DOHH2 (cell line): Measurements from ENCODE around the gene VSX1.

ENCODE experiments used
- H3F3A ChIP-seq: fragments of 200-600 bp; sonication (generic), shearing (Covaris generic); 2 replicates; pipeline ENCODE4 v1.6.0; 2016; ENCODE audit warnings: antibody characterized with exemption, mild to moderate bottlenecking; ENCODE audit not compliant: control insufficient read depth, insufficient read depth
- H3K27ac ChIP-seq: fragments of 200-600 bp; sonication (generic); 2 replicates; pipeline ENCODE4 v1.5.1; 2014; ENCODE audit warnings: low read depth, mild to moderate bottlenecking, low read length, moderate library complexity
- H3K27me3 ChIP-seq: fragments of 200-600 bp; sonication (generic); 2 replicates; pipeline ENCODE4 v1.6.1; 2014; ENCODE audit warnings: mild to moderate bottlenecking, low read length, mixed read lengths; ENCODE audit not compliant: control insufficient read depth
- H3K36me3 ChIP-seq: fragments of 200-600 bp; sonication (generic); 2 replicates; pipeline ENCODE4 v1.6.1; 2014; ENCODE audit warnings: mild to moderate bottlenecking, low read length, moderate library complexity, mixed read lengths; ENCODE audit not compliant: control insufficient read depth
- H3K4me1 ChIP-seq: fragments of 200-600 bp; sonication (generic); 2 replicates; pipeline ENCODE4 v1.6.1; 2014; ENCODE audit warnings: mild to moderate bottlenecking, low read length, mixed read lengths; ENCODE audit not compliant: control insufficient read depth
- H3K4me2 ChIP-seq: fragments of 200-600 bp; sonication (generic); 2 replicates; pipeline ENCODE4 v1.6.0; 2014; ENCODE audit warnings: mild to moderate bottlenecking, low read length, moderate library complexity
- H3K4me3 ChIP-seq: fragments of 200-600 bp; sonication (generic); 2 replicates; pipeline ENCODE4 v1.5.1; 2014; ENCODE audit warnings: mild to moderate bottlenecking, low read length, mixed read lengths
- H3K79me2 ChIP-seq: fragments of 200-600 bp; sonication (generic); 2 replicates; pipeline ENCODE4 v1.6.1; 2014; ENCODE audit warnings: mild to moderate bottlenecking, low read length, mixed read lengths; ENCODE audit not compliant: control insufficient read depth
- H3K9me2 ChIP-seq: fragments of 200-600 bp; sonication (generic); replicated peaks from 2 replicates; pipeline ENCODE4 v1.6.1; 2014; ENCODE audit warnings: mild to moderate bottlenecking, low read length, mixed read lengths; ENCODE audit not compliant: control insufficient read depth
- H3K9me3 ChIP-seq: fragments of 200-600 bp; sonication (generic); 2 replicates; pipeline ENCODE4 v1.6.1; 2014; ENCODE audit warnings: antibody characterized with exemption, low read length, mixed read lengths; ENCODE audit not compliant: control insufficient read depth, insufficient read depth
- H4K20me1 ChIP-seq: fragments of 200-600 bp; sonication (generic); 2 replicates; pipeline ENCODE4 v1.6.0; 2014; ENCODE audit warnings: low read depth, mild to moderate bottlenecking, antibody characterized with exemption, low read length, moderate library complexity; ENCODE audit not compliant: control insufficient read depth, insufficient read depth
- EZH2phosphoT487 ChIP-seq: fragments of 200-600 bp; sonication (generic); IDR thresholded peaks from 2 replicates; pipeline ENCODE4 v1.6.1; 2017; ENCODE audit warnings: borderline replicate concordance, mild to moderate bottlenecking, antibody characterized with exemption, low read length, moderate library complexity, mixed read lengths
- TF ChIP-seq, protein P1 (sequence below): fragments of 200-600 bp; sonication (generic); IDR thresholded peaks from one replicate; pipeline ENCODE4 v1.5.1; 2014; ENCODE audit warnings: antibody characterized with exemption, mild to moderate bottlenecking, low read depth, low read length; ENCODE audit not compliant: poor library complexity, severe bottlenecking

VSX1 gene

DNA sequence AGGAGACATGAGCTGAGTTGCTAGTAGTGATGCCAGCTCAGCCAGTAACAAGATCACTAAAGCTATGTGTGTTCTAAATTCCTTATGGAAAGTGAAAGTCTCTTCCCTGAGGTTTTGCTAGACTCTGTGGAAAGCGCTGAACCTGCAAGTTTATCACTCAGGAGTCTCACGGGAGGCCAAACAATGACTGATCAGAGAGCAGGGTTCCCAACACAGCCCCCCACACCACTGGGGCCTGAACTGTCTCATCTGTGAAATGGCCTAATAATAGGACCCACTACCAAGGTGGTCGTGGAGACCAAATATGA, 43.9 kb downstream of the VSX1 start:
- TF ChIP-seq, protein P1, sequence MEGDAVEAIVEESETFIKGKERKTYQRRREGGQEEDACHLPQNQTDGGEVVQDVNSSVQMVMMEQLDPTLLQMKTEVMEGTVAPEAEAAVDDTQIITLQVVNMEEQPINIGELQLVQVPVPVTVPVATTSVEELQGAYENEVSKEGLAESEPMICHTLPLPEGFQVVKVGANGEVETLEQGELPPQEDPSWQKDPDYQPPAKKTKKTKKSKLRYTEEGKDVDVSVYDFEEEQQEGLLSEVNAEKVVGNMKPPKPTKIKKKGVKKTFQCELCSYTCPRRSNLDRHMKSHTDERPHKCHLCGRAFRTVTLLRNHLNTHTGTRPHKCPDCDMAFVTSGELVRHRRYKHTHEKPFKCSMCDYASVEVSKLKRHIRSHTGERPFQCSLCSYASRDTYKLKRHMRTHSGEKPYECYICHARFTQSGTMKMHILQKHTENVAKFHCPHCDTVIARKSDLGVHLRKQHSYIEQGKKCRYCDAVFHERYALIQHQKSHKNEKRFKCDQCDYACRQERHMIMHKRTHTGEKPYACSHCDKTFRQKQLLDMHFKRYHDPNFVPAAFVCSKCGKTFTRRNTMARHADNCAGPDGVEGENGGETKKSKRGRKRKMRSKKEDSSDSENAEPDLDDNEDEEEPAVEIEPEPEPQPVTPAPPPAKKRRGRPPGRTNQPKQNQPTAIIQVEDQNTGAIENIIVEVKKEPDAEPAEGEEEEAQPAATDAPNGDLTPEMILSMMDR = no peak
- TF ChIP-seq EZH2phosphoT487 = no peak
- Histone ChIP-seq H3K27ac (no peak overlapping the region), H3K27me3 (no peaks in the 10 kb centered on the region), H3K9me3 (no peaks in the 10 kb centered on the region), H3K9me2 (no peaks in the 10 kb centered on the region), H3K4me1 (peaks cover 56% of the 10 kb centered on the region), H3K4me3 (no peak overlapping the region), H3K79me2 (no peaks in the 10 kb centered on the region), H3K4me2 (peak overlapping the region; percentile 70), H3K36me3 (no peaks in the 10 kb centered on the region), H4K20me1 (no peaks in the 10 kb centered on the region), H3F3A (peaks cover 8% of the 10 kb centered on the region; the same call in 1 of the 2 replicates)

DNA sequence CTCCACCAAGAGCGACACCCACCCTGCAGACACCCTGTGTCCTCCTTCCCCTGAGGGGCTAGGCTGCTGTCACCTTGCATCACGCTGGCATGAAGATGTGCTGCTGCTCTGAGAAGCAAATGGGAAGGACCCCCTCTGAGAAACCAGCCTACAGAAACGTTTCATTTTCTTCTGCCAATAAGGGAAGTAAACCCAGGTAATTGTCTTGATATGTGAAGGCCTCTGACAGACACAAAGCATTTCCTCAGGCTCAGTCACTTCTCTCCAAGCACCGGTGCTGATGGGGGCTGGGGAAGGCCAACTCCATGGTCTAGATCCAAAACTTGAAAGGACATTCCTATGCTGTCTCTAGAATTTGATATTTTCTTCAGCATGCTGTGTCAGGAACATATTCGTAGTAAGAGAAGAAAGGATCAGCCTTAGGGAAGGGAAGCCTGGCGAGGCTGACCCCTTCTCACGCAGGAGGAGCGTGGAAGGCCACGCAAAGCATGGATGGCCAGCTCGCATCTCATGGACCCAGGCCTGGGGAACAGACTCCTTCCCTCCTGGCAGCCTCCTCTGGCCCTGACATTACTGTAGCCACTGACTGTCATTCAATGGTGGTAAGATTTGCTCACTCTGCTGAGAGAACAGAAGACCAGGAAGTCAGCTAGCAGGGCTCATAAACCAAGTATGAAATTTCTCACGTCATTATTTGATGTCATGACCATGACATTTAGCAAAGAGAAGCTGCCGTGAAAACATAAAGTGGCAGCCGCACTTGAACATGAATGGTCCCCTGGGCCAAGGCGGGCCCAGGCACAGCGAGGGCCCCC, 44.4 kb downstream of the VSX1 start:
- peak overlapping the region; percentile 70 for H3K4me2 ChIP-seq
- TF ChIP-seq, protein P1 = no peak
- TF ChIP-seq EZH2phosphoT487 = no peak

GRCh38 chr20:25036331-25036936, 45.5 kb downstream of the VSX1 start:
- Histone ChIP-seq H3K27ac (peak overlapping the region; percentile 69), H3K4me1 (peaks cover 47% of the 10 kb centered on the region), H3K4me3 (peak overlapping the region; percentile 48), H3K79me2 (no peaks in the 10 kb centered on the region), H3K9me3 (no peaks in the 10 kb centered on the region), H3F3A (peaks cover 8% of the 10 kb centered on the region; the same call in 1 of the 2 replicates), H3K4me2 (peak overlapping the region; percentile 70), H3K36me3 (no peaks in the 10 kb centered on the region), H4K20me1 (no peaks in the 10 kb centered on the region), H3K27me3 (no peaks in the 10 kb centered on the region), H3K9me2 (no peaks in the 10 kb centered on the region)
- no peak for TF ChIP-seq EZH2phosphoT487
- TF ChIP-seq, protein P1 = no peak

More for the DNA sequence above, 44.4 kb downstream of the VSX1 start:
- H3K27me3 ChIP-seq = no peaks in the 10 kb centered on the region
- no peaks in the 10 kb centered on the region for H3K9me2 ChIP-seq
- H3K4me1 ChIP-seq = peaks cover 53% of the 10 kb centered on the region
- no peaks in the 10 kb centered on the region for H4K20me1 ChIP-seq
- H3K27ac ChIP-seq = peak overlapping the region; percentile 69
- H3K4me3 ChIP-seq = peak overlapping the region; percentile 48
- H3K36me3 ChIP-seq = no peaks in the 10 kb centered on the region
- H3F3A ChIP-seq = peaks cover 8% of the 10 kb centered on the region; the same call in 1 of the 2 replicates
- H3K9me3 ChIP-seq = no peaks in the 10 kb centered on the region
- no peaks in the 10 kb centered on the region for H3K79me2 ChIP-seq
